C4-2B (cell line): ENCODE data around the gene TSPAN14.

Source experiments
- ZFX ChIP-seq: fragments of 450-650 bp; IDR thresholded peaks from 2 replicates; pipeline ENCODE4 v1.6.1; 2017
- TF ChIP-seq, protein P1 (sequence below): fragments of 450-650 bp; conservative IDR thresholded peaks from 2 replicates; pipeline ENCODE4 v1.5.1; 2017; ENCODE audit warnings: mild to moderate bottlenecking

DNA sequence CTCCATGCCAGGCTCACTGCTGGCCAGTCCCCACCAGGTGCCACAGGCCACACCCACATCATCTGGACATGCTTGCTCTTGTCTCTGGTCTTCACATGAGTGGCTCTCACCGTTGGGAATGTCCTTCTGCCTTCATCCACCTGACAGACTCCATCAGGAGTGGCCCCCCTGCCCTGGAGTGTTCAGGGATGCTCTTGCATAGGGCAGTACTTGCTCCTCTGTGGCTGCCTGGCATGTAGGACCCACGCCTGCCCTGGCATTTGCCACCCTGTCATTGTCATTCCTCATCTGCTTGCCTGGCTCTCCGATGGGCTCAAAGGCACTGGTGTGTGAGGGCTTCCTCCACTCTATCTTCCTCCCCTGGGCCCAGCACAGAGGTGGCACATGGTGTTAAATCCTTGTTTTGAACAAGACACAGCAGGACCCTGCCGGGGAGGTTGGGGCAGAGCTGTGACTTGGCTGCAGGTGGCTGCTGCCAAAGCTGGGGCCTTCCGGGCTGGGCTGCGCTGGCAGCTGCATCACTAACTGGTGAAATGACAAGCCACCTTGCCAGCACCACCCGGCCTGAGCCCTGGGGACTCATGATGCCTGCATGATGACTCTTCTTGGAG, 85.4 kb downstream of the TSPAN14 start:
- TF ChIP-seq, protein P1, sequence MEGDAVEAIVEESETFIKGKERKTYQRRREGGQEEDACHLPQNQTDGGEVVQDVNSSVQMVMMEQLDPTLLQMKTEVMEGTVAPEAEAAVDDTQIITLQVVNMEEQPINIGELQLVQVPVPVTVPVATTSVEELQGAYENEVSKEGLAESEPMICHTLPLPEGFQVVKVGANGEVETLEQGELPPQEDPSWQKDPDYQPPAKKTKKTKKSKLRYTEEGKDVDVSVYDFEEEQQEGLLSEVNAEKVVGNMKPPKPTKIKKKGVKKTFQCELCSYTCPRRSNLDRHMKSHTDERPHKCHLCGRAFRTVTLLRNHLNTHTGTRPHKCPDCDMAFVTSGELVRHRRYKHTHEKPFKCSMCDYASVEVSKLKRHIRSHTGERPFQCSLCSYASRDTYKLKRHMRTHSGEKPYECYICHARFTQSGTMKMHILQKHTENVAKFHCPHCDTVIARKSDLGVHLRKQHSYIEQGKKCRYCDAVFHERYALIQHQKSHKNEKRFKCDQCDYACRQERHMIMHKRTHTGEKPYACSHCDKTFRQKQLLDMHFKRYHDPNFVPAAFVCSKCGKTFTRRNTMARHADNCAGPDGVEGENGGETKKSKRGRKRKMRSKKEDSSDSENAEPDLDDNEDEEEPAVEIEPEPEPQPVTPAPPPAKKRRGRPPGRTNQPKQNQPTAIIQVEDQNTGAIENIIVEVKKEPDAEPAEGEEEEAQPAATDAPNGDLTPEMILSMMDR, result no peak
- no peak for TF ChIP-seq ZFX
